HG03066 (cell line): ENCODE results near the gene PTPN6.

Experiments
- ATAC-seq: cut with Tn5 transposase; IDR thresholded peaks from one replicate; pipeline ENCODE4 v1.9.1; 2021; ENCODE audit warnings: low read depth; ENCODE audit not compliant: unreplicated experiment

The PTPN6 gene

GRCh38 chr12:6998715-6999451 is 47.7 kb downstream of the PTPN6 start:
- no peak for ATAC-seq

GRCh38 chr12:7001921-7002591 is 50.9 kb downstream of the PTPN6 start:
- no peak for ATAC-seq

GRCh38 chr12:7004287-7004803 is 53.2 kb downstream of the PTPN6 start:
- ATAC-seq, result no peak

- ATAC-seq, result no peak
Observed at GRCh38 chr12:7004840-7005239, 53.7 kb downstream of the PTPN6 start.

- no peak for ATAC-seq
Observed at GRCh38 chr12:7005311-7005710, 54.2 kb downstream of the PTPN6 start.

GRCh38 chr12:7006639-7007038 is 55.5 kb downstream of the PTPN6 start:
- no peak for ATAC-seq

- ATAC-seq, result no peak
Observed at GRCh38 chr12:7008864-7009263, 57.7 kb downstream of the PTPN6 start.

GRCh38 chr12:7009512-7009911 is 58.4 kb downstream of the PTPN6 start:
- no peak for ATAC-seq
